Liver (tissue), 9 donors: ENCODE results near the gene MAL. TPM values are rescaled to one million over a fixed set of nuclear protein-coding genes. Genes with fewer than 3 reads are reported as not detected.

Experiments
- DNase-seq: peaks from one replicate; pipeline ENCODE4 v3.0.0-alpha.2; 2017; ENCODE audit warnings: low spot score
- H3K27ac ChIP-seq, 2 donors: one replicate each; pipeline ENCODE4 v1.7.0; 2013; ENCODE audit warnings: inconsistent platforms in 2 of 2, low read length in 2 of 2, control low read depth in 1 of 2, low read depth in 1 of 2, mild to moderate bottlenecking in 1 of 2
- H3K27me3 ChIP-seq, 4 donors: one replicate each; pipeline versions ENCODE4 v1.6.1 to v1.7.0; 2013; ENCODE audit warnings: low read length in 3 of 4, inconsistent platforms in 1 of 4, mild to moderate bottlenecking in 1 of 4, moderate library complexity in 1 of 4; ENCODE audit not compliant: control insufficient read depth in 4 of 4, insufficient read depth in 4 of 4
- H3K36me3 ChIP-seq, 4 donors: one replicate each; pipeline versions ENCODE4 v1.6.1 to v1.7.0; 2013; ENCODE audit warnings: low read length in 3 of 4, mild to moderate bottlenecking in 3 of 4, low read depth in 1 of 4, moderate library complexity in 1 of 4; ENCODE audit not compliant: control insufficient read depth in 4 of 4, insufficient read depth in 3 of 4
- H3K4me1 ChIP-seq, 4 donors: one replicate each; pipeline versions ENCODE4 v1.6.1 to v1.7.0; 2013; ENCODE audit warnings: low read length in 3 of 4, mild to moderate bottlenecking in 3 of 4, moderate library complexity in 1 of 4; ENCODE audit not compliant: control insufficient read depth in 4 of 4, insufficient read depth in 4 of 4
- H3K4me3 ChIP-seq, 3 donors: one replicate each; pipeline versions ENCODE4 v1.6.1 to v1.7.0; 2013; ENCODE audit warnings: low read length in 3 of 3, control low read depth in 1 of 3, low read depth in 1 of 3, mild to moderate bottlenecking in 1 of 3
- H3K9ac ChIP-seq, 2 donors: one replicate each; pipeline ENCODE4 v1.7.0; 2013; ENCODE audit warnings: low read length in 2 of 2, mild to moderate bottlenecking in 2 of 2, moderate library complexity in 2 of 2, control low read depth in 1 of 2, low read depth in 1 of 2
- H3K9me3 ChIP-seq, 4 donors: one replicate each; pipeline versions ENCODE4 v1.6.1 to v1.7.0; 2013; ENCODE audit warnings: low read length in 3 of 4; ENCODE audit not compliant: control insufficient read depth in 4 of 4
- EGR1 ChIP-seq, 2 donors: IDR thresholded peaks; 2 replicates each; pipeline ENCODE4 v1.6.1; 2016 to 2018; ENCODE audit warnings: antibody characterized with exemption in 2 of 2, low read depth in 2 of 2
- FOXA2 ChIP-seq: IDR thresholded peaks from 2 replicates; pipeline ENCODE4 v1.6.1; 2016; ENCODE audit warnings: antibody characterized with exemption
- GABPA ChIP-seq, 2 donors: IDR thresholded peaks in 1 of 2; conservative IDR thresholded peaks in 1 of 2; 2 replicates each; pipeline ENCODE4 v1.6.1; 2016; ENCODE audit warnings: antibody characterized with exemption in 2 of 2, mild to moderate bottlenecking in 1 of 2, moderate library complexity in 1 of 2
- HNF4G ChIP-seq: IDR thresholded peaks from 2 replicates; pipeline ENCODE4 v1.6.1; 2016; ENCODE audit warnings: antibody characterized with exemption
- JUND ChIP-seq, 2 donors: IDR thresholded peaks; 2 replicates each; pipeline ENCODE4 v1.6.1; 2016; ENCODE audit warnings: antibody characterized with exemption in 2 of 2
- SP1 ChIP-seq: IDR thresholded peaks from 2 replicates; pipeline ENCODE4 v1.6.1; 2018; ENCODE audit warnings: antibody characterized with exemption, mild to moderate bottlenecking
- TAF1 ChIP-seq: conservative IDR thresholded peaks from 2 replicates; pipeline ENCODE4 v1.6.1; 2016; ENCODE audit warnings: antibody characterized with exemption, mild to moderate bottlenecking
- WGBS: extraction: QIAGEN DNeasy Blood & Tissue Kit; methylation state at CpG from one replicate; pipeline ENCODE4 v1.1.7; 2013; 5-methylcytosine and 5-hydroxymethylcytosine counted together
- polyA plus RNA-seq, 2 donors: library from polyadenylated mRNA; stranded (reverse) in 1 of 2; unstranded in 1 of 2; fragments of 200-250 nt in 1 of 2; fragments of >200 nt in 1 of 2; fragmentation: Nextera tagmentation in 1 of 2; extraction: Ambion mirVana in 1 of 2; gene quantifications; one replicate each; pipeline versions ENCODE4 v1.2.1 to v1.2.3, GENCODE V29; 2013 to 2015
- total RNA-seq, 2 donors: library from RNA; depleted of rRNA; stranded (reverse); fragments of >200 nt; gene quantifications; one replicate each; pipeline ENCODE4 v1.2.3, GENCODE V29; 2014
- TF ChIP-seq, protein P1 (sequence below): fragments of 150-350 bp; IDR thresholded peaks from 2 replicates; pipeline ENCODE4 v1.5.1; 2017; ENCODE audit warnings: improper control_type of control experiment, low read depth, low read length; ENCODE audit not compliant: missing input control
- TF ChIP-seq, protein P2 (sequence below): IDR thresholded peaks from 2 replicates; pipeline ENCODE4 v1.6.1; 2016; ENCODE audit warnings: antibody characterized with exemption
- TF ChIP-seq, protein P3 (sequence below): IDR thresholded peaks from 2 replicates; pipeline ENCODE4 v1.6.1; 2016; ENCODE audit warnings: antibody characterized with exemption
- donor health status: healthy.
- donor health status: healthy.
- donor health status: healthy.
- donor health status: healthy.
- donor health status: healthy.

MAL gene
- total and polyA plus RNA-seq, 4 donors, result 0.51 TPM; not detected in 3

DNA sequence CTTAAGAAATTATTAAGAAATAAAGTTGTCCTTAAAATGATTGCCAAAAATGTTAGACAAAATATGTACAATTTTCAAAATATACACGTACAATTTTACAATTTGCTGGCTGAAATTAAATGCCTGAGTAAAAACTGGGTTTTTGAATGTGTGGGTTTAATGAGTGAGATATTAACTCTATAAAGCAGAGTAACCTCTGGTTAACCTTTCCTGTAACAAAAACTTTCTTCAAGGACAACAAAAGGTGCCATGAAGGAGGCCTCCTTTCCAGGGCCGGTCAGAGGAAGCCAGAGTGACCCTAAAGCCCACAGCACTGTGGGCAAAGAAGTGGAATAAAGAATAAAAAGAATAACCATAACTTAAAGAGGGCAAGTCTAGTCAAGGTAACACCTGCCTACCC is 16.5 kb upstream of the MAL start (continued):
- TF ChIP-seq, protein P1, sequence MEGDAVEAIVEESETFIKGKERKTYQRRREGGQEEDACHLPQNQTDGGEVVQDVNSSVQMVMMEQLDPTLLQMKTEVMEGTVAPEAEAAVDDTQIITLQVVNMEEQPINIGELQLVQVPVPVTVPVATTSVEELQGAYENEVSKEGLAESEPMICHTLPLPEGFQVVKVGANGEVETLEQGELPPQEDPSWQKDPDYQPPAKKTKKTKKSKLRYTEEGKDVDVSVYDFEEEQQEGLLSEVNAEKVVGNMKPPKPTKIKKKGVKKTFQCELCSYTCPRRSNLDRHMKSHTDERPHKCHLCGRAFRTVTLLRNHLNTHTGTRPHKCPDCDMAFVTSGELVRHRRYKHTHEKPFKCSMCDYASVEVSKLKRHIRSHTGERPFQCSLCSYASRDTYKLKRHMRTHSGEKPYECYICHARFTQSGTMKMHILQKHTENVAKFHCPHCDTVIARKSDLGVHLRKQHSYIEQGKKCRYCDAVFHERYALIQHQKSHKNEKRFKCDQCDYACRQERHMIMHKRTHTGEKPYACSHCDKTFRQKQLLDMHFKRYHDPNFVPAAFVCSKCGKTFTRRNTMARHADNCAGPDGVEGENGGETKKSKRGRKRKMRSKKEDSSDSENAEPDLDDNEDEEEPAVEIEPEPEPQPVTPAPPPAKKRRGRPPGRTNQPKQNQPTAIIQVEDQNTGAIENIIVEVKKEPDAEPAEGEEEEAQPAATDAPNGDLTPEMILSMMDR, result no peak
- TF ChIP-seq FOXA2, result no peak
- TF ChIP-seq, protein P2, sequence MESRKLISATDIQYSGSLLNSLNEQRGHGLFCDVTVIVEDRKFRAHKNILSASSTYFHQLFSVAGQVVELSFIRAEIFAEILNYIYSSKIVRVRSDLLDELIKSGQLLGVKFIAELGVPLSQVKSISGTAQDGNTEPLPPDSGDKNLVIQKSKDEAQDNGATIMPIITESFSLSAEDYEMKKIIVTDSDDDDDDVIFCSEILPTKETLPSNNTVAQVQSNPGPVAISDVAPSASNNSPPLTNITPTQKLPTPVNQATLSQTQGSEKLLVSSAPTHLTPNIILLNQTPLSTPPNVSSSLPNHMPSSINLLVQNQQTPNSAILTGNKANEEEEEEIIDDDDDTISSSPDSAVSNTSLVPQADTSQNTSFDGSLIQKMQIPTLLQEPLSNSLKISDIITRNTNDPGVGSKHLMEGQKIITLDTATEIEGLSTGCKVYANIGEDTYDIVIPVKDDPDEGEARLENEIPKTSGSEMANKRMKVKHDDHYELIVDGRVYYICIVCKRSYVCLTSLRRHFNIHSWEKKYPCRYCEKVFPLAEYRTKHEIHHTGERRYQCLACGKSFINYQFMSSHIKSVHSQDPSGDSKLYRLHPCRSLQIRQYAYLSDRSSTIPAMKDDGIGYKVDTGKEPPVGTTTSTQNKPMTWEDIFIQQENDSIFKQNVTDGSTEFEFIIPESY, result no peak
- no peak for TF ChIP-seq JUND (IDR thresholded peaks at IDR 0.05)

DNA sequence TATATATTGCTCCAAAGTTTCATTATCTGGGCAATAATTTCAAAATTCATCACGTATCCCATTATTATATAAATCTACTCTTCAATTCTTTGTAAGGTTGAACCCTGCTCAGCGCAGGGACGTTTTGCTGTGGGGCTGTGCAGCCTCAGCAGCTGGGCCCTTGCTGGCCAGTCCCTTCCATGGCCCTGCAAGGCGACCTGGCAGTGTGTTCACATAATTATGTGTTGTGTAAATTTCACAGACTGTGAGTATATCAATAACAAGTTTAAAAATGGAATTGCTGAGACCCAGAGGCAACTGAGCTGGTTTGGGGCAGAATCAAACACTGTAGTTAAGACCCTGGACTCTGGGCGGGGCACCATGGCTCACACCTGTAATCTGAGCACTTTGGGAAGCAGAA is 16.1 kb upstream of the MAL start:
- Histone ChIP-seq H3K4me3 (no peak overlapping the region), H3K9ac (no peak overlapping the region), H3K4me1 (no peaks in the 10 kb centered on the region), H3K36me3 (no peaks in the 10 kb centered on the region), H3K27ac (no peak overlapping the region), H3K9me3 (no peaks in the 10 kb centered on the region), H3K27me3 (no peaks in the 10 kb centered on the region)
- no peak for TF ChIP-seq SP1
- no peak for TF ChIP-seq GABPA (IDR thresholded peaks at IDR 0.05 in 1 of 2, conservative IDR thresholded peaks at IDR 0.05 in 1 of 2)
- TF ChIP-seq, protein P2, result no peak
- no peak for TF ChIP-seq EGR1 (IDR thresholded peaks at IDR 0.05; ENCODE audit: low read depth in 2 of 2)
- TF ChIP-seq, protein P3, sequence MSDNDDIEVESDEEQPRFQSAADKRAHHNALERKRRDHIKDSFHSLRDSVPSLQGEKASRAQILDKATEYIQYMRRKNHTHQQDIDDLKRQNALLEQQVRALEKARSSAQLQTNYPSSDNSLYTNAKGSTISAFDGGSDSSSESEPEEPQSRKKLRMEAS, result no peak
- 86% methylated on average over 5 of the region's 5 CpGs for WGBS
- no peak for DNase-seq

DNA sequence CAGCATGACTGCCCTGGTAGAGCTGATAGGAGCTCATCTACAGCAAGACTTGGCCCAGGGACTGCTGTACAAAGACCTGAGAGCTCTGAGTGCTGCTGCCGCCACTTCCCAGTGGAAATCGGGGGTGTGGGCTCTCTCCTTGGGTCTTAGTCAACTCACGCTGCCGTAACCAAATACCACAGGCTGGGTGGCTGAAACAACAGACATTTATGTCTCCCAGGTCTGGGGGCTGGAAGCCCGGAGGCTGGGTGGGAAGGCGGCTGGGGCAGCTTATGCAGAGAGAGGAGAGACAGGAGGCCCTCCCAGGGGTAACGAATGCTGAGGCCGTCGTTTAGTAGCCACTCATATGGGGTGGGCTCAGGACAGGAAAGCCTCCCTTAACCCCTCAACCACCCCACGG is 15.4 kb upstream of the MAL start:
- DNase-seq, result no peak

More for the DNA sequence above, 15.4 kb upstream of the MAL start:
- Histone ChIP-seq H3K4me3 (no peak overlapping the region), H3K36me3 (no peaks in the 10 kb centered on the region), H3K27ac (no peak overlapping the region), H3K9ac (no peak overlapping the region), H3K9me3 (no peaks in the 10 kb centered on the region), H3K27me3 (no peaks in the 10 kb centered on the region), H3K4me1 (no peaks in the 10 kb centered on the region)
- WGBS, result 79% methylated on average over 10 of the region's 10 CpGs
- TF ChIP-seq TAF1 (no peak), HNF4G (no peak)
- TF ChIP-seq, protein P2, result no peak
